ENCODE results near the gene CLSTN1.

Gene CLSTN1

GRCh38 chr1:9758559-9759121, 65.1 kb downstream of the CLSTN1 start:
- H3K4me3 ChIP-seq (ENCODE audit: insufficient read depth, low read length, poor library complexity, severe bottlenecking) = no peak overlapping the region
- H2AFZ ChIP-seq (ENCODE audit: low read depth, low read length, severe bottlenecking) = no peak overlapping the region
- no peak overlapping the region for H3K4me2 ChIP-seq (ENCODE audit: low read depth, low read length, poor library complexity, severe bottlenecking)
- no peaks in the 10 kb centered on the region for H3K9me2 ChIP-seq (replicated peaks; ENCODE audit: insufficient read depth, low read length)
- H3K36me3 ChIP-seq (ENCODE audit: low read length) = peaks cover 5% of the 10 kb centered on the region; the same call in 1 of the 2 replicates
- peaks cover 33% of the 10 kb centered on the region; the same call in 1 of the 2 replicates for H4K20me1 ChIP-seq (ENCODE audit: low read depth, low read length)
- H3K9me3 ChIP-seq (ENCODE audit: insufficient read depth, low read length) = no peaks in the 10 kb centered on the region
- H3K79me2 ChIP-seq (ENCODE audit: insufficient read depth, low read length) = peaks cover 94% of the 10 kb centered on the region
- H3K9ac ChIP-seq (ENCODE audit: low read length) = no peak overlapping the region
- no peak overlapping the region for H3K27ac ChIP-seq (ENCODE audit: low read depth, low read length)
- no peaks in the 10 kb centered on the region for H3F3A ChIP-seq (ENCODE audit: insufficient read depth)
- TF ChIP-seq EZH2phosphoT487 (conservative IDR thresholded peaks at IDR 0.05; ENCODE audit: low read length) (no peak), CTCF (IDR thresholded peaks at IDR 0.05; ENCODE audit: insufficient read depth, low read length, poor library complexity, severe bottlenecking) (no peak)
- no peaks in the 10 kb centered on the region for H3K27me3 ChIP-seq (ENCODE audit: low read length)

- Histone ChIP-seq H3K27ac (ENCODE audit: low read depth, low read length) (no peak overlapping the region), H2AFZ (ENCODE audit: low read depth, low read length, severe bottlenecking) (no peak overlapping the region), H3K9ac (ENCODE audit: low read length) (no peak overlapping the region), H4K20me1 (ENCODE audit: low read depth, low read length) (peaks cover 22% of the 10 kb centered on the region; the same call in 1 of the 2 replicates), H3K9me3 (ENCODE audit: insufficient read depth, low read length) (no peaks in the 10 kb centered on the region), H3K27me3 (ENCODE audit: low read length) (no peaks in the 10 kb centered on the region), H3K4me2 (ENCODE audit: low read depth, low read length, poor library complexity, severe bottlenecking) (no peak overlapping the region), H3K79me2 (ENCODE audit: insufficient read depth, low read length) (peaks cover 74% of the 10 kb centered on the region), H3K36me3 (ENCODE audit: low read length) (peaks cover 7% of the 10 kb centered on the region; the same call in 1 of the 2 replicates), H3K4me3 (ENCODE audit: insufficient read depth, low read length, poor library complexity, severe bottlenecking) (no peak overlapping the region), H3F3A (ENCODE audit: insufficient read depth) (0 out of 2 replicates have a peak, but pooled peaks cover 4% of the 10 kb centered on the region), H3K9me2 (replicated peaks; ENCODE audit: insufficient read depth, low read length) (no peaks in the 10 kb centered on the region)
- TF ChIP-seq CTCF (IDR thresholded peaks at IDR 0.05; ENCODE audit: insufficient read depth, low read length, poor library complexity, severe bottlenecking) (no peak), EZH2phosphoT487 (conservative IDR thresholded peaks at IDR 0.05; ENCODE audit: low read length) (no peak)
These were observed 68.2 kb downstream of the CLSTN1 start for GRCh38 chr1:9755441-9755995.

GRCh38 chr1:9753121-9753531, 70.6 kb downstream of the CLSTN1 start:
- H3K4me2 ChIP-seq (ENCODE audit: low read depth, low read length, poor library complexity, severe bottlenecking) = no peak overlapping the region
- H3K9ac ChIP-seq (ENCODE audit: low read length) = no peak overlapping the region
- H3K27me3 ChIP-seq (ENCODE audit: low read length) = no peaks in the 10 kb centered on the region
- no peaks in the 10 kb centered on the region for H3K9me3 ChIP-seq (ENCODE audit: insufficient read depth, low read length)
- no peak overlapping the region for H3K27ac ChIP-seq (ENCODE audit: low read depth, low read length)
- peaks cover 56% of the 10 kb centered on the region for H3K79me2 ChIP-seq (ENCODE audit: insufficient read depth, low read length)
- no peak overlapping the region for H2AFZ ChIP-seq (ENCODE audit: low read depth, low read length, severe bottlenecking)
- TF ChIP-seq CTCF (IDR thresholded peaks at IDR 0.05; ENCODE audit: insufficient read depth, low read length, poor library complexity, severe bottlenecking) = no peak
- no peak for TF ChIP-seq EZH2phosphoT487 (conservative IDR thresholded peaks at IDR 0.05; ENCODE audit: low read length)
- 0 out of 2 replicates have a peak, but pooled peaks cover 6% of the 10 kb centered on the region for H3F3A ChIP-seq (ENCODE audit: insufficient read depth)
- peaks cover 8% of the 10 kb centered on the region; the same call in 1 of the 2 replicates for H4K20me1 ChIP-seq (ENCODE audit: low read depth, low read length)
- H3K4me3 ChIP-seq (ENCODE audit: insufficient read depth, low read length, poor library complexity, severe bottlenecking) = no peak overlapping the region
- peaks cover 20% of the 10 kb centered on the region; the same call in 1 of the 2 replicates for H3K36me3 ChIP-seq (ENCODE audit: low read length)
- no peaks in the 10 kb centered on the region for H3K9me2 ChIP-seq (replicated peaks; ENCODE audit: insufficient read depth, low read length)
